SK-N-SH (cell line): ENCODE data around the gene SLC12A5. TPM values are rescaled to one million over a fixed set of nuclear protein-coding genes. Genes with fewer than 3 reads are reported as not detected.

Experiments
- CTCF ChIA-PET: fragments of 300-600, 350-600 bp; formaldehyde crosslinking; extraction: SDS; loops from one replicate; lab custom pipeline; 2021; lab: Yijun Ruan, JAX
- POLR2A ChIA-PET: fragments of 350-600 bp; sonication (Branson Sonifier 250); formaldehyde crosslinking; extraction: SDS; loops from one replicate; lab custom pipeline; 2020; ENCODE audit warnings: antibody characterized with exemption, inconsistent platforms; lab: Yijun Ruan, JAX
- DNase-seq: peaks from one replicate; pipeline ENCODE4 v3.0.0; 2012
- H2AFZ ChIP-seq: fragments of 200-600 bp; sonication (generic); 2 replicates; pipeline ENCODE4 v1.8.1; 2016; ENCODE audit warnings: antibody characterized with exemption, mild to moderate bottlenecking, low read depth
- H3F3A ChIP-seq: fragments of 200-600 bp; sonication (generic); replicated peaks from 2 replicates; pipeline ENCODE3; 2016; ENCODE audit warnings: antibody characterized with exemption, mild to moderate bottlenecking; ENCODE audit not compliant: insufficient read depth
- H3K27ac ChIP-seq, 2 experiments: fragments of 200-500 bp in 1 of 2; fragments of 200-600 bp in 1 of 2; sonication (Bioruptor generic) in 1 of 2; sonication (generic), shearing (Covaris generic) in 1 of 2; 2 replicates each; pipeline versions ENCODE4 v1.5.1 to v1.6.1; 2014 to 2016; ENCODE audit warnings: low read depth in 2 of 2, inconsistent platforms in 1 of 2, low read length in 1 of 2, mild to moderate bottlenecking in 1 of 2, mixed read lengths in 1 of 2
- H3K27me3 ChIP-seq: fragments of 200-600 bp; sonication (generic), shearing (Covaris generic); 2 replicates; pipeline ENCODE4 v1.6.1; 2016; ENCODE audit warnings: mixed run types; ENCODE audit not compliant: insufficient read depth
- H3K36me3 ChIP-seq, 2 experiments: fragments of 200-500 bp in 1 of 2; fragments of 200-600 bp in 1 of 2; sonication (Bioruptor generic) in 1 of 2; sonication (generic) in 1 of 2; replicated peaks in 1 of 2; 2 replicates each; pipeline versions ENCODE3 to v1.5.1; 2014 to 2016; ENCODE audit warnings: low read length in 1 of 2, mild to moderate bottlenecking in 1 of 2; ENCODE audit not compliant: insufficient read depth in 2 of 2, control insufficient read depth in 1 of 2
- H3K4me1 ChIP-seq, 2 experiments: fragments of 200-500 bp in 1 of 2; fragments of 200-600 bp in 1 of 2; sonication (Bioruptor generic) in 1 of 2; sonication (generic), shearing (Covaris generic) in 1 of 2; 2 replicates each; pipeline versions ENCODE4 v1.5.1 to v1.6.1; 2014 to 2016; ENCODE audit warnings: low read depth in 1 of 2, low read length in 1 of 2, mixed run types in 1 of 2; ENCODE audit not compliant: insufficient read depth in 2 of 2, control insufficient read depth in 1 of 2
- H3K4me2 ChIP-seq: fragments of 200-600 bp; sonication (generic), shearing (Covaris generic); 2 replicates; pipeline ENCODE4 v1.6.1; 2017; ENCODE audit warnings: mixed run types
- H3K4me3 ChIP-seq, 2 experiments: fragments of 200-500 bp in 1 of 2; fragments of 200-600 bp in 1 of 2; sonication (Bioruptor generic) in 1 of 2; sonication (generic), shearing (Covaris generic) in 1 of 2; 2 replicates each; pipeline versions ENCODE4 v1.5.1 to v1.8.1; 2014 to 2016; ENCODE audit warnings: low read depth in 2 of 2, inconsistent platforms in 1 of 2, low read length in 1 of 2, mild to moderate bottlenecking in 1 of 2, mixed read lengths in 1 of 2, moderate library complexity in 1 of 2
- H3K79me2 ChIP-seq: fragments of 200-600 bp; sonication (generic); 2 replicates; pipeline ENCODE4 v1.8.1; 2017; ENCODE audit warnings: mild to moderate bottlenecking; ENCODE audit not compliant: insufficient read depth
- H3K9ac ChIP-seq: fragments of 200-600 bp; sonication (generic); 2 replicates; pipeline ENCODE4 v1.6.1; 2017; ENCODE audit warnings: mixed run types
- H3K9me2 ChIP-seq: fragments of 200-600 bp; sonication (generic); 2 replicates; pipeline ENCODE4 v1.6.1; 2017; ENCODE audit warnings: mixed run types
- H3K9me3 ChIP-seq: fragments of 200-600 bp; sonication (generic); 2 replicates; pipeline ENCODE4 v1.6.1; 2017; ENCODE audit warnings: mixed run types, mild to moderate bottlenecking, moderate library complexity
- H4K20me1 ChIP-seq: fragments of 200-600 bp; sonication (generic); 2 replicates; pipeline ENCODE4 v1.6.1; 2017; ENCODE audit warnings: mild to moderate bottlenecking, mixed run types; ENCODE audit not compliant: insufficient read depth
- CHD2 ChIP-seq: fragments of 150-350 bp; IDR thresholded peaks from 2 replicates; pipeline ENCODE4 v1.6.1; 2018; ENCODE audit warnings: low read length; ENCODE audit not compliant: partially characterized antibody
- CTCF ChIP-seq: fragments of 200-600 bp; sonication (generic); IDR thresholded peaks from 2 replicates; pipeline ENCODE4 v1.6.1; 2017; ENCODE audit warnings: antibody characterized with exemption, mild to moderate bottlenecking, moderate library complexity
- EP300 ChIP-seq, 2 experiments: IDR thresholded peaks; 2 replicates each; pipeline versions ENCODE4 v1.4.0 to v1.6.1; 2012; ENCODE audit warnings: borderline replicate concordance in 1 of 2, low read depth in 1 of 2, low read length in 1 of 2
- FOSL2 ChIP-seq: IDR thresholded peaks from 2 replicates; pipeline ENCODE4 v1.4.0; 2012; ENCODE audit warnings: low read depth, mild to moderate bottlenecking, moderate library complexity, borderline replicate concordance
- FOXM1 ChIP-seq: IDR thresholded peaks from 2 replicates; pipeline ENCODE4 v1.4.0; 2012; ENCODE audit warnings: low read depth, mild to moderate bottlenecking
- IRF3 ChIP-seq: fragments of 150-350 bp; IDR thresholded peaks from 2 replicates; pipeline ENCODE4 v1.6.1; 2016; ENCODE audit warnings: mild to moderate bottlenecking, low read depth, low read length
- JUND ChIP-seq: IDR thresholded peaks from 2 replicates; pipeline ENCODE4 v1.4.0; 2012
- MAX ChIP-seq: IDR thresholded peaks from 2 replicates; pipeline ENCODE4 v1.4.0; 2012; ENCODE audit warnings: low read depth
- MXI1 ChIP-seq: IDR thresholded peaks from 2 replicates; pipeline ENCODE4 v1.6.1; 2012; ENCODE audit warnings: mild to moderate bottlenecking, low read depth, low read length, improper control_type of control experiment
- NFIC ChIP-seq: IDR thresholded peaks from 2 replicates; pipeline ENCODE4 v1.4.0; 2012; ENCODE audit warnings: borderline replicate concordance
- PBX3 ChIP-seq: IDR thresholded peaks from 2 replicates; pipeline ENCODE4; 2012
- POLR2AphosphoS5 ChIP-seq: IDR thresholded peaks from 2 replicates; pipeline ENCODE4 v1.6.1; 2012; ENCODE audit warnings: low read depth, low read length
- RAD21 ChIP-seq: IDR thresholded peaks from 2 replicates; pipeline ENCODE4 v1.6.1; 2012; ENCODE audit warnings: mild to moderate bottlenecking, low read length
- RFX5 ChIP-seq: IDR thresholded peaks from 2 replicates; pipeline ENCODE4 v1.6.1; 2012; ENCODE audit warnings: mild to moderate bottlenecking, improper control_type of control experiment, low read length
- RXRA ChIP-seq: IDR thresholded peaks from 2 replicates; pipeline ENCODE4 v1.4.0; 2012; ENCODE audit warnings: low read depth, mild to moderate bottlenecking, borderline replicate concordance
- SMC3 ChIP-seq: IDR thresholded peaks from 2 replicates; pipeline ENCODE4 v1.6.1; 2012; ENCODE audit warnings: low read depth, low read length, improper control_type of control experiment
- TCF12 ChIP-seq: IDR thresholded peaks from 2 replicates; pipeline ENCODE4 v1.4.0; 2012
- USF2 ChIP-seq: fragments of 150-350 bp; IDR thresholded peaks from 2 replicates; pipeline ENCODE4 v1.6.1; 2017; ENCODE audit warnings: antibody characterized with exemption, low read length, low read depth, borderline replicate concordance
- YY1 ChIP-seq: IDR thresholded peaks from 2 replicates; pipeline ENCODE4 v1.4.0; 2012; ENCODE audit warnings: low read depth, mild to moderate bottlenecking
- ZBTB33 ChIP-seq: IDR thresholded peaks from 2 replicates; pipeline ENCODE4 v1.4.0; 2012; ENCODE audit warnings: low read depth, borderline replicate concordance
- WGBS: methylation state at CpG from one replicate; pipeline ENCODE4 v1.1.6; 2017; ENCODE audit warnings: low lambda C conversion rate; 5-methylcytosine and 5-hydroxymethylcytosine counted together
- polyA plus RNA-seq, 3 experiments: library from polyadenylated mRNA; depleted of rRNA; stranded (reverse); fragments of >200 nt; gene quantifications; 2 replicates each; pipeline ENCODE4 v1.2.3, GENCODE V29; 2012

The SLC12A5 gene
- polyA plus RNA-seq, 1 of the 3 experiments (the other 2 are of a cell fraction), result 19.9 TPM

- H3K9me3 ChIP-seq, result no peaks in the 10 kb centered on the region
- H3K4me2 ChIP-seq, result no peak overlapping the region
- no peaks in the 10 kb centered on the region; the same call in 1 of the 2 replicates for H3K27me3 ChIP-seq
- H2AFZ ChIP-seq, result no peak overlapping the region
- no peaks in the 10 kb centered on the region for H3K36me3 ChIP-seq
- DNase-seq, result no peak
- H3K9me2 ChIP-seq, result no peaks in the 10 kb centered on the region
- no peak overlapping the region for H3K4me3 ChIP-seq
- no peaks in the 10 kb centered on the region for H3F3A ChIP-seq
- no peaks in the 10 kb centered on the region; a peak in 1 of 4 replicates for H3K4me1 ChIP-seq
- TF ChIP-seq POLR2AphosphoS5 (no peak), TCF12 (no peak), RAD21 (0 out of 2 replicates have a peak, but pooled peaks have one; percentile 9), USF2 (no peak)
- H4K20me1 ChIP-seq, result no peaks in the 10 kb centered on the region
- H3K9ac ChIP-seq, result no peak overlapping the region
- ChIA-PET CTCF (interaction anchor here (1.1 to 4.1 kb wide), 7 partner anchors 10 to 453 kb away, joined by 3 to 60 read pairs (median 6); partner anchors contain the start of gene ZNF335), POLR2A (no interaction called here)
- 72% methylated on average over 7 of the region's 7 CpGs for WGBS
- H3K79me2 ChIP-seq, result no peaks in the 10 kb centered on the region
- H3K27ac ChIP-seq, result no peak overlapping the region
These were observed 43.4 kb upstream of the SLC12A5 start for GRCh38 chr20:45985573-45985972.

GRCh38 chr20:45987108-45987780 lies 41.8 kb upstream of the SLC12A5 start:
- no peak overlapping the region for H3K9ac ChIP-seq
- ChIA-PET CTCF (interaction anchor here (0.6 to 4.1 kb wide), 50 partner anchors 8 to 455 kb away, joined by 3 to 60 read pairs (median 4); partner anchors contain the start of genes CDH22, MMP9, NEURL2 and SLC12A5), POLR2A (no interaction called here)
- 8% methylated on average over 8 of the region's 16 CpGs for WGBS
- no peaks in the 10 kb centered on the region for H3K9me3 ChIP-seq
- no peaks in the 10 kb centered on the region for H4K20me1 ChIP-seq
- no peaks in the 10 kb centered on the region for H3F3A ChIP-seq
- no peaks in the 10 kb centered on the region for H3K79me2 ChIP-seq
- no peak overlapping the region for H3K27ac ChIP-seq
- H3K9me2 ChIP-seq, result no peaks in the 10 kb centered on the region
- peak; percentile 91 for DNase-seq
- no peaks in the 10 kb centered on the region; the same call in 1 of the 2 replicates for H3K27me3 ChIP-seq
- no peak overlapping the region; a peak in 1 of 4 replicates for H3K4me3 ChIP-seq
- H2AFZ ChIP-seq, result no peak overlapping the region
- H3K4me2 ChIP-seq, result no peak overlapping the region
- H3K4me1 ChIP-seq, result no peaks in the 10 kb centered on the region; a peak in 1 of 4 replicates
- no peaks in the 10 kb centered on the region for H3K36me3 ChIP-seq
- TF ChIP-seq JUND (no peak), NFIC (no peak), RXRA (no peak), FOSL2 (no peak), RFX5 (no peak), MXI1 (peak; percentile 47; the same call in 1 of the 2 replicates), FOXM1 (no peak), SMC3 (peak; percentile 76), ZBTB33 (no peak), EP300 (IDR thresholded peaks at IDR 0.05; ENCODE audit: borderline replicate concordance in 1 of 2, low read depth in 1 of 2, low read length in 1 of 2) (no peak), CTCF (peak; percentile 90), YY1 (no peak), MAX (no peak), PBX3 (no peak), RAD21 (peak; percentile 79), CHD2 (no peak), IRF3 (no peak), TCF12 (no peak)
